DMS153 treated with DMSO at 0.1 percent for 48 hours (cell line): ENCODE measurements around the gene PRKAR1B.

Experiments used
- DNase-seq: peaks from one replicate; lab custom pipeline; 2025; ENCODE audit not compliant: unreplicated experiment; lab: John Stamatoyannopoulos, UW

Gene PRKAR1B

GRCh38 chr7:545470-545869 lies 181.6 kb downstream of the PRKAR1B start:
- DNase-seq: no peak

DNA sequence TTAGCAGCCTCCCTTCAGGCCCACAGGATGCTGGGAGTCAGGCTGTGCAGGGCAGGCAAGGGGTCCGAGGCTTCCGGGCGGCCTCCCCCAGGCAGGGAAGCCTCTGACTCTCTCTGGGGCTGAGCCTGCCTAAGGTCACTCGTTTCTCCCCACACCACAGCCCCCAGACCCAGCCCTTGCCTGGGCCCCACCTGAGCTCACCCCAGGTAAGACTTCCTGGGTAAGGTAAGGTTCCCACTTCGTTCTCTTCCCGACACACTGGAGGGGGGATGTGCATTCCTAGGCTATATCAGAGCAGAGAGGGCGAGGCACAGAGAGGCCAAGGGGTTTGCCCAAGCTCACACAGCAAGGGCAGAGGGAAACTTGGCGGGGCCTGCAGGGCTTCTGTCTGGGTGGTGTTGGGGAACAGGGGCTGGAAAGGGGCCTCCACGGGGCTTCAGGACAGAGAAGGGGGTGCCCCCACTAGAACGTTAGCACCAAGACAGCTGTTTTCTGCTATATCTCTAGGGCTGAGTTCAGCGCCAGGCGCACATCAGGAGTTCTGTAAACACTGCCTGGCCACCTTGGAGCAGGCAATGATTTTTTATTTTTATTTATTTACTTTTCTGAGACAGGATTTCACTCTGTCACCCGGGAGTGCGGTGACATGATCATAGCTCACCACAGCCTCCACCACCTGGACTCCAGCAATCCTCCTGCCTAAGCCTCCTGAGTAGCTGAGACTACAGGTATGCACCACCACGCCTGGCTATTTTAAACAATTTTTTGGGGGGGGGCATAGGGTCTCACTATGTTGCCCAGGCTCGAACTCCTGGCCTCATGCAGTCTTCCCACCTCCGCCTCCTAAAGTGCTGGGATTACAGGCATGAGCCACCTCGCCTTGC lies 182.5 kb downstream of the PRKAR1B start:
- no peak for DNase-seq

GRCh38 chr7:543501-544337 lies 183.4 kb downstream of the PRKAR1B start:
- DNase-seq: no peak

GRCh38 chr7:542713-543500 lies 184.2 kb downstream of the PRKAR1B start:
- DNase-seq: no peak

DNA sequence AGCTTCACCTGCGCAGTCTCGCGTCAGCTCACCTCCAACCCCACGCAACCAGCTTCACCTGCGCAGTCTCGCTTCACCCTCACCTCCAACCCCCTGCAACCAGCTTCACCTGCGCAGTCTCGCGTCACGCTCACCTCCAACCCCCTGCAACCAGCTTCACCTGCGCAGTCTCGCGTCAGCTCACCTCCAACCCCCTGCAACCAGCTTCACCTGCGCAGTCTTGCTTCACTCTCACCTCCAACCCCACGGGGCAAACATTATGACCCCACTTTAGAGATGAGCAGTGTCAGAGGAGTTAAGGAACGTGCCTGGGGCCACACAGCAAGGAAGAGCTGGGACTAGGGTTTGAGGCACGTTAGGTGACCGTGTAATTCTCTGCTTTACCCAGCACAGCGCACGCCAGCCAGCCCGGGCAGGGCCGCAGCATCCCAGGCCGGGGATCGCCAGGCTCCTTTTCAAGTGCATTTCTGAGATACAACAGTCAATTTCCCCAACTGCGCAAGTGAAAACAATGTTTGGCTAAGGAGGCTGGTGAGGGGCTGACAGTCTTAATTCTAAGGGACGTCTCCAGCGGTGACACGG lies 184.9 kb downstream of the PRKAR1B start:
- DNase-seq: no peak

DNA sequence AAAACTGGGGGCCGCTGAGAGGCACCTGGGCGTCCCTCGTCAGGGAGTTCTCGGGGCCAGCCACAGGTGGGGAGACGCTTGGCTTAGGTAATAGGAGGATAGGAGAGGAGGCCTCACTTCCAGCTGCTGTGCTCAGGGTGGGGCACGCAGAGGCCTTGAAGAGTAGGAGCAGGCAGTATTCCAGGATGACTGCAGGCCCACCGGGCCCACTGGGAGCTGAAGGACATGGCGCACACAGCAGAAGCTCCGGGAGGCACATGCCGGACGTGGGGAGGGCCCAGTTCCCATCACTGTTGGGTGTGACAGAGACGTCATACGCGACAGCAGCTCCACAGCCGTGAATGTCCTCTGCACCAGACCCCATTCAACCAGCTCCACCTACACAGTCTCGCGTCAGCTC lies 185.4 kb downstream of the PRKAR1B start:
- no peak for DNase-seq

GRCh38 chr7:540997-541396 lies 186.1 kb downstream of the PRKAR1B start:
- no peak for DNase-seq

GRCh38 chr7:540579-540978 lies 186.5 kb downstream of the PRKAR1B start:
- no peak for DNase-seq

DNA sequence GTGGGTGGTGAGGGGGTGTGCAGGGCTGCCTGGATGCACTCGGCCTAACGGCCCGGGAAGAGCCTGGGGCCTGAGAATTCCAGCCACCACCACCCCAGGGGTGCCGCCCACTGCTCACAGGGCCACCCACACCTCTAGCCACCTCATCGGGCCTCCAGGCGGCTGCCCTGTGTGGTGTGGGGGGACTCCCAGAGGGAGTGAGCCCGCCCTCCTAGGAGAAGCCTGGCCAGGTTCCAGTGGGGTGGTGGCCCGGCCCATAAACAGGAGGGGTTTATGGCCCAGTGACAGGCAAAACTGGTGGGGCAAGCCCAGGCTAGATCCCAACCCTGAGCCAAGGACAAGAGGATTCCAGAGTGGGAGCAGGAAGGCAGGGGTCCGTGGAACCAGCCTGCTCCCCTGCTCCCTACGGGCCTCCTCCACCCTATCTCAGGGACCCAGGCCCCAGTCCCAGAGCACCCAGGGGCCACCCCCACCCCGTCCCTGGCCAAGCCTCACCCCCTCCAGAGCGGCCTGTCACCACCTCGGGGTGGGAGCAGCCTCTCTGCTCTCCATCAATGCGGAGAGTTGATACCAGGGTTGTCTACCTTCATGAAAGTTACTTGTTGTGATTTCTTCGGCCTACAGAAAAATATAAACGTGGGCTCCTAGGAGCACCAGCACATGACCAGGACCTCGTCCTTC lies 187.2 kb downstream of the PRKAR1B start:
- DNase-seq: no peak

GRCh38 chr7:538764-539685 lies 188.1 kb downstream of the PRKAR1B start:
- DNase-seq: no peak

- no peak for DNase-seq
Observed at GRCh38 chr7:537911-538634, 189.0 kb downstream of the PRKAR1B start.

- no peak for DNase-seq
Observed at GRCh38 chr7:536231-536630, 190.8 kb downstream of the PRKAR1B start.

- no peak for DNase-seq
Observed at GRCh38 chr7:534959-535358, 192.1 kb downstream of the PRKAR1B start.

GRCh38 chr7:534075-534474 lies 193.0 kb downstream of the PRKAR1B start:
- no peak for DNase-seq

DNA sequence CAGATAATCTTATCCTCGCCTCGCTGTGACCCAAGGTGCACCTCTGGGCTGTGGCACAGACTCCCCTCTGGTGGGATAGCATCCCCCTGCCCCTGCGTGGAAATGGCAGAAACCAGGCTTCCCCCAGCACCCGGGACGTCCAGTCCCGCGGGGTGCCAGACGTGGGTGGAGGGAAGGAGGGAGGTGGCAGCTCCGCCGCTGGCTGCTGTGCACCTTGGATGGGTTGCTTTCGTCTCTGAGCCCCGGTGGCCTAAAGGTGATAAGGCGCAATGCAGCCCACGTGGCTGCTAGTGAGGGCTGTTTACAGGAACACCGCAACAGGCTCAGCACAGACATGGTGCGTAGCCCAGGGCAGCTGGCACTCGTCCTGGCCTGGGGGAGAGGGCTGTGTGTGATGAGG lies 193.8 kb downstream of the PRKAR1B start:
- no peak for DNase-seq

- DNase-seq: no peak
Observed at GRCh38 chr7:532379-533143, 194.5 kb downstream of the PRKAR1B start.

- DNase-seq: no peak
Observed at GRCh38 chr7:531777-532176, 195.3 kb downstream of the PRKAR1B start.

DNA sequence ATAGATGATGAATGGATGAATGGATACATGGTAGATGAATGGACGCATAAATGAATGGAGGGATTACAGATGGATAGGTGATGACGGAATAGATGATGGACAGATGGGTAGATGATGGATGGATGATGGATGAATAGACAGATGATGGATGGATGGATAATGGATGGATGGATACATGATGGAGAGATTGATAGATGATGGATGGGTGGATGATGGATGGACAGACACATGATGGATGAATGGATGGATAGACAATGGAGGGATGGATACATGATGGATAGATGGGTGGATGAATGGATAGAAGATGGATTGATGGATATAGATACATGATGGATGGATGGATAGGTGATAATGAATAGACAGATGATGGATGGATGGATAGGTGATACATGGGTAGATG lies 198.6 kb downstream of the PRKAR1B start:
- no peak for DNase-seq
